ENCODE results near the gene GPC5.

DNA sequence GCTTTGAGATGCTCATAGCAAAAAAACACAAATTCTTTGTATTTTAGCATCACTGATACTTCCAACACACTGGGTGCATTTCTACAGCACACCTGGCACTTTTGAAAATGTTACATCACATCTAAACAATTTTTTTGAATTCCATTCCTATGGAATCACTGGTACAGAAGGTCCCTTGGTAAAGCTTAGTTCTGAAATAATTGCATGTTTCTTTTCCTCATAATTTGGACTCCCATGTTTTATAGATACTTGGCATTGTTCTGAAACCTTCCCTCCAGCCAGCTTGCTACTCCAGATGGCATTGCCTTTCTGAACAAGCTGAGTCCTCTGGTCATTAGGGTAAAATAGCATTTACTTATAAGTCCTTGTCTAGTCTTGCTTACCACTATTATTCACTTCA, 1346.8 kb downstream of the GPC5 start:
- TF ChIP-seq, protein P1, sequence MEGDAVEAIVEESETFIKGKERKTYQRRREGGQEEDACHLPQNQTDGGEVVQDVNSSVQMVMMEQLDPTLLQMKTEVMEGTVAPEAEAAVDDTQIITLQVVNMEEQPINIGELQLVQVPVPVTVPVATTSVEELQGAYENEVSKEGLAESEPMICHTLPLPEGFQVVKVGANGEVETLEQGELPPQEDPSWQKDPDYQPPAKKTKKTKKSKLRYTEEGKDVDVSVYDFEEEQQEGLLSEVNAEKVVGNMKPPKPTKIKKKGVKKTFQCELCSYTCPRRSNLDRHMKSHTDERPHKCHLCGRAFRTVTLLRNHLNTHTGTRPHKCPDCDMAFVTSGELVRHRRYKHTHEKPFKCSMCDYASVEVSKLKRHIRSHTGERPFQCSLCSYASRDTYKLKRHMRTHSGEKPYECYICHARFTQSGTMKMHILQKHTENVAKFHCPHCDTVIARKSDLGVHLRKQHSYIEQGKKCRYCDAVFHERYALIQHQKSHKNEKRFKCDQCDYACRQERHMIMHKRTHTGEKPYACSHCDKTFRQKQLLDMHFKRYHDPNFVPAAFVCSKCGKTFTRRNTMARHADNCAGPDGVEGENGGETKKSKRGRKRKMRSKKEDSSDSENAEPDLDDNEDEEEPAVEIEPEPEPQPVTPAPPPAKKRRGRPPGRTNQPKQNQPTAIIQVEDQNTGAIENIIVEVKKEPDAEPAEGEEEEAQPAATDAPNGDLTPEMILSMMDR (IDR thresholded peaks at IDR 0.05) = no peak
- TF ChIP-seq POLR2A (IDR thresholded peaks at IDR 0.05) = no peak

Measured in testis (tissue), 2 donors.